Epithelial cell of proximal tubule (primary cell): ENCODE data around the gene GRIN2D. TPM values are rescaled to one million over a fixed set of nuclear protein-coding genes. Genes with fewer than 3 reads are reported as not detected.
A peak's percentile ranks its signal among the peaks of the same experiment; 100 is the strongest.

Source experiments
- DNase-seq: peaks from one replicate; pipeline ENCODE4 v3.0.0-alpha.2; 2011; ENCODE audit warnings: low read depth
- H3K4me3 ChIP-seq: 2 replicates; pipeline ENCODE4 v1.5.1; 2011; ENCODE audit warnings: low read depth, mild to moderate bottlenecking, low read length
- total RNA-seq: library from RNA; depleted of rRNA; stranded (reverse); fragments of >200 nt; gene quantifications from 2 replicates; pipeline ENCODE4 v1.2.3, GENCODE V29; 2015
- TF ChIP-seq, protein P1 (sequence below): conservative IDR thresholded peaks from 2 replicates; pipeline ENCODE4 v1.5.1; 2012; ENCODE audit warnings: low read depth, mild to moderate bottlenecking, low read length

The GRIN2D gene
- total RNA-seq, 1 donor from 2014 or later: 0.98 TPM

DNA sequence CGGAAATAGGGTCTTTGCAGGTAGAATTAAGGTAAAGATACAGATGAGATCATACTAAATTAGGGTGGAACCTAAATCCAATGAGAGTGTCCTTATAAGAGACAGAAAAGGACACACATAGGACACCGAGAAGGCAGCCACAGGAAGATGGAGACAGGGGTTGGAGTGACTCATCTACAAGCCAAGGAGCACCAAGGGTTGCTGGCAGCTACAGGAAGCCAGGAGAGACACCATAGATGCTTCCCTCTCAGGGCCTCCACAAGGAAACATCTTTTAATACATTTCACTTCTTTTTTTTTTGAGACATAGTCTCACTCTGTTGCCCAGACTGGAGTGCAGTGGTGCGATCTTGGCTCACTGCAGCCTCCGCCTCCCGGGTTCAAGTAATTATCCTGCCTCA is 39.8 kb upstream of the GRIN2D start:
- TF ChIP-seq, protein P1, sequence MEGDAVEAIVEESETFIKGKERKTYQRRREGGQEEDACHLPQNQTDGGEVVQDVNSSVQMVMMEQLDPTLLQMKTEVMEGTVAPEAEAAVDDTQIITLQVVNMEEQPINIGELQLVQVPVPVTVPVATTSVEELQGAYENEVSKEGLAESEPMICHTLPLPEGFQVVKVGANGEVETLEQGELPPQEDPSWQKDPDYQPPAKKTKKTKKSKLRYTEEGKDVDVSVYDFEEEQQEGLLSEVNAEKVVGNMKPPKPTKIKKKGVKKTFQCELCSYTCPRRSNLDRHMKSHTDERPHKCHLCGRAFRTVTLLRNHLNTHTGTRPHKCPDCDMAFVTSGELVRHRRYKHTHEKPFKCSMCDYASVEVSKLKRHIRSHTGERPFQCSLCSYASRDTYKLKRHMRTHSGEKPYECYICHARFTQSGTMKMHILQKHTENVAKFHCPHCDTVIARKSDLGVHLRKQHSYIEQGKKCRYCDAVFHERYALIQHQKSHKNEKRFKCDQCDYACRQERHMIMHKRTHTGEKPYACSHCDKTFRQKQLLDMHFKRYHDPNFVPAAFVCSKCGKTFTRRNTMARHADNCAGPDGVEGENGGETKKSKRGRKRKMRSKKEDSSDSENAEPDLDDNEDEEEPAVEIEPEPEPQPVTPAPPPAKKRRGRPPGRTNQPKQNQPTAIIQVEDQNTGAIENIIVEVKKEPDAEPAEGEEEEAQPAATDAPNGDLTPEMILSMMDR: no peak
- DNase-seq: no peak
- H3K4me3 ChIP-seq: no peak overlapping the region

DNA sequence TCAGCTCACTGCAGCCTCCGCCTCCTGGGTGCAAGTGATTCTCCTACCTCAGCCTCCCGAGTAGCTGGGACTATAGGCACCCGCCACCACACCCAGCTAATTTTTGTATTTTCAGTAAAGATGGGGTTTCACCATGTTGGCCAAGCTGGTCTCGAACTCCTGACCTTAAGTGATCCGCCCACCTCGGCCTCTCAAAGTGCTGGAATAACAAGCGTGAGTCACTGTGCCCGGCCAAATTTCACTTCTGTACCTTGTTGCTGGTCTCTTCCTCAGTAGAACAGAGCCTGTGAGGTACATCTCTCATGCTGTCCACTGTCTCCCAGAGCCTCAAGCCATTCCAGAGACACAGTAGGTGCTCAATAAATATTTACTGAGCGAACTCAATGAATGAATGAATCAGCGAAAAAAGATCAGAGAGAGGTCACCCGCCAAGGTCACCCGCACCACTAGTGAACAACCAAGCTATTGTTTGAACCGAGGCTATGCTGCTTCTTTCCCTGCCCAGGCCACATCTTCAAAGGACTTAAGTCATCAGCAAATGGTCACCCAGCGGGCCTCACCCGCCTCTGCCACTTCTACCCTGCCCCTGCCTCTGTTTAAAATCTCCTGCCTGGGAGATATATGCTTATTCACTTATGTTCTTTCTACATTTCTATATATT is 39.0 kb upstream of the GRIN2D start:
- TF ChIP-seq, protein P1: no peak
- H3K4me3 ChIP-seq: no peak overlapping the region
- DNase-seq: no peak

GRCh38 chr19:48355365-48355954 is 38.0 kb upstream of the GRIN2D start:
- TF ChIP-seq, protein P1: no peak
- H3K4me3 ChIP-seq: no peak overlapping the region
- no peak for DNase-seq

GRCh38 chr19:48359123-48359522 is 34.3 kb upstream of the GRIN2D start:
- no peak for DNase-seq
- TF ChIP-seq, protein P1: no peak
- no peak overlapping the region for H3K4me3 ChIP-seq

DNA sequence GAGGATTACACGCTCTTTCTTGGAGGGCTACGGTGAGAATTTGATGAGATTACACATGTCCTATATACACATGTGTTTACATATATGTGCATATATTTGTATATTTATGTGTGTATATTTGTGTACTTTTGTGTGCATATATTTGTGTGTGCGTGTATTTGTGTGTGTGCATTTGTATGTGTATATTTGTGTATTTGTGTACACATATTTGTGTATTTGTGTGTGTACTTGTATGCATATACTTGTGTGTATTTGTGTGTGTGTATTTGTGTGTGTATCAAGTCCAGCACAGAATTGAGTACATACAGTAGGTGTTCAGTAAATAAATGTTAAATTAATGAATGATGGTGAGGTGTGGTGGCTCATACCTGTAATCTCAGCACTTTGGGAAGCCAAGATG is 31.6 kb upstream of the GRIN2D start:
- DNase-seq: no peak
- H3K4me3 ChIP-seq: no peak overlapping the region
- TF ChIP-seq, protein P1: no peak

- TF ChIP-seq, protein P1: no peak
- peak overlapping the region; percentile 83 for H3K4me3 ChIP-seq
- peak; percentile 41 for DNase-seq
Measured at GRCh38 chr19:48362716-48363499, 30.6 kb upstream of the GRIN2D start.

- H3K4me3 ChIP-seq: peak overlapping the region; percentile 83
- no peak for DNase-seq
- TF ChIP-seq, protein P1: no peak
Measured at GRCh38 chr19:48363500-48363809, 30.0 kb upstream of the GRIN2D start.
